ENCODE results near the gene XRRA1. TPM values are rescaled to one million over a fixed set of nuclear protein-coding genes. Genes with fewer than 3 reads are reported as not detected.
"Not testable (repeated sequence)": the region's sequence is repeated elsewhere in the genome, so short reads cannot be mapped to it uniquely, and the experiment has no call there.

Gene XRRA1
- total RNA-seq, 1 donor from 2014 or later = 17.0 TPM

- DNase-seq (ENCODE audit: extremely low read depth, low read depth, low spot score) = no peak
Observed at GRCh38 chr11:74909385-74909784, 39.5 kb downstream of the XRRA1 start.

- DNase-seq (ENCODE audit: extremely low read depth, low read depth, low spot score) = no peak
Observed at GRCh38 chr11:74905326-74905725, 43.6 kb downstream of the XRRA1 start.

- DNase-seq (ENCODE audit: extremely low read depth, low read depth, low spot score) = no peak
Observed at GRCh38 chr11:74902342-74902741, 46.5 kb downstream of the XRRA1 start.

GRCh38 chr11:74896311-74896710 is 52.6 kb downstream of the XRRA1 start:
- DNase-seq (ENCODE audit: extremely low read depth, low read depth, low spot score) = no peak

- DNase-seq (ENCODE audit: extremely low read depth, low read depth, low spot score) = no peak
Observed at GRCh38 chr11:74895340-74896116, 53.4 kb downstream of the XRRA1 start.

GRCh38 chr11:74893015-74893414 is 55.9 kb downstream of the XRRA1 start:
- not testable (repeated sequence) for DNase-seq (ENCODE audit: extremely low read depth, low read depth, low spot score)

- DNase-seq (ENCODE audit: extremely low read depth, low read depth, low spot score) = no peak
Observed at GRCh38 chr11:74877132-74877531, 71.8 kb downstream of the XRRA1 start.

- no peak for DNase-seq (ENCODE audit: extremely low read depth, low read depth, low spot score)
Observed at GRCh38 chr11:74871037-74871436, 77.9 kb downstream of the XRRA1 start.

- peak; percentile 45 for DNase-seq (ENCODE audit: extremely low read depth, low read depth, low spot score)
Observed at GRCh38 chr11:74870485-74870884, 78.4 kb downstream of the XRRA1 start.

GRCh38 chr11:74866557-74866956 is 82.3 kb downstream of the XRRA1 start:
- no peak for DNase-seq (ENCODE audit: extremely low read depth, low read depth, low spot score)

GRCh38 chr11:74863410-74863809 is 85.5 kb downstream of the XRRA1 start:
- no peak for DNase-seq (ENCODE audit: extremely low read depth, low read depth, low spot score)

GRCh38 chr11:74860743-74861142 is 88.1 kb downstream of the XRRA1 start:
- DNase-seq (ENCODE audit: extremely low read depth, low read depth, low spot score) = no peak

GRCh38 chr11:74853223-74853622 is 95.7 kb downstream of the XRRA1 start:
- no peak for DNase-seq (ENCODE audit: extremely low read depth, low read depth, low spot score)

GRCh38 chr11:74849525-74850391 is 99.1 kb downstream of the XRRA1 start:
- no peak for DNase-seq (ENCODE audit: extremely low read depth, low read depth, low spot score)

- DNase-seq (ENCODE audit: extremely low read depth, low read depth, low spot score) = no peak
Observed at GRCh38 chr11:74847895-74848294, 101.0 kb downstream of the XRRA1 start.

- DNase-seq (ENCODE audit: extremely low read depth, low read depth, low spot score) = no peak
Observed at GRCh38 chr11:74847395-74847794, 101.5 kb downstream of the XRRA1 start.

GRCh38 chr11:74846770-74847169 is 102.1 kb downstream of the XRRA1 start:
- no peak for DNase-seq (ENCODE audit: extremely low read depth, low read depth, low spot score)

GRCh38 chr11:74845978-74846517 is 102.8 kb downstream of the XRRA1 start:
- no peak for DNase-seq (ENCODE audit: extremely low read depth, low read depth, low spot score)

GRCh38 chr11:74844865-74845264 is 104.0 kb downstream of the XRRA1 start:
- no peak for DNase-seq (ENCODE audit: extremely low read depth, low read depth, low spot score)

- DNase-seq (ENCODE audit: extremely low read depth, low read depth, low spot score) = no peak
Observed at GRCh38 chr11:74844072-74844471, 104.8 kb downstream of the XRRA1 start.

- no peak for DNase-seq (ENCODE audit: extremely low read depth, low read depth, low spot score)
Observed at GRCh38 chr11:74842967-74843366, 105.9 kb downstream of the XRRA1 start.

- no peak for DNase-seq (ENCODE audit: extremely low read depth, low read depth, low spot score)
Observed at GRCh38 chr11:74840486-74840885, 108.4 kb downstream of the XRRA1 start.

Measured in glomerular endothelial cell (primary cell).